ENCODE measurements around the gene WDR82.
"Not testable (repeated sequence)": the region's sequence is repeated elsewhere in the genome, so short reads cannot be mapped to it uniquely, and the experiment has no call there.

Gene WDR82

DNA sequence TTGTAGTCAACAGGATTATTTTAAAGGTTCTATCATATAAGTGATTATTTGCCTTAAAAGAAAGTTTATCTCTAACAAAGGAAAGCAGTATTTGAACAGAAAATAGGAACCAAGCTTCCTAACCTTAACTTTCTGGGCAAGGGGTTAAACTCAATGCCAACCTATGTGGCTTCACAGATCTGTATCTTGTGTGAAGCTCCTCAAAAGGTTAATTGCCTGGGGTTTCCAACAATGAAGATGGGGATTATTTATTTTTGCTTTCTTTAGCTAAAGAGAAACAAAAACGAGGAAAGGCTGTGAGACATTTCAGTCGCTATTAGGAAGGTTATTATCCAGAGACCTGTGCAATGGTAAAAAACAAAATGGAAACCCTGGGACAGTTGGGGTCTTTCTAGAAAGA, 1.1 kb upstream of the WDR82 start:
- DNase-seq (ENCODE audit: low read depth): no peak
- no peak for TF ChIP-seq CTCF (IDR thresholded peaks at IDR 0.05; ENCODE audit: low read length, missing control alignments)
- peak overlapping the region; percentile 95 for H3K4me3 ChIP-seq (replicated peaks; ENCODE audit: low read depth, low read length)

DNA sequence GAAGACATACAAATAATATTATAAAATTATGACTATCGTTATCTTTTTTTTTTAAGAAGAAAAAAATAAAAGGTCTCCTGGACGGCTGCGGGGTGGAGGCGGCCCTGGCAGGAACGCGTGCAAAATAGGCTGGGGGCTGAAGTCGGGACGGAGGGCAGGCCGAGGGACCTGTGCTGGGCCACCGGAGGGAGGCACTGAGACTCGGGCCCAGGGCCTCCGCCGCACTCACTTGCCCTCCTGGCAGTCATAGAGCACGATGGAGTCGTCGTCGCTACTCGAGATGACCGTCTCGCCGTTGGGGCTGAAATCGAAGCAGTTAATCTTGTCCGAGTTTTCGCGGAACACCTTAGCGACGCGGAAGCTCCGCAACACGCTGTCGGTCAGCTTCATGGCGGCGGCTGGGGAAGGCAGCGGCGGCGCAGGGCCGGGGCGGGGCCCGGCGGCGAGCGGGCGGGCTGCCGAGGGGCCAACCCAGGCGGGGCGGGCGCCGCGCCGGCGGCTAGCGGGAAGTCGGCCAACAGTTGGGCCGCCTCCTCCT, 408 bp downstream of the WDR82 start:
- peak; percentile 40 for TF ChIP-seq CTCF (IDR thresholded peaks at IDR 0.05; ENCODE audit: low read length, missing control alignments)
- peak overlapping the region; percentile 95 for H3K4me3 ChIP-seq (replicated peaks; ENCODE audit: low read depth, low read length)
- DNase-seq (ENCODE audit: low read depth): peak; percentile 46

DNA sequence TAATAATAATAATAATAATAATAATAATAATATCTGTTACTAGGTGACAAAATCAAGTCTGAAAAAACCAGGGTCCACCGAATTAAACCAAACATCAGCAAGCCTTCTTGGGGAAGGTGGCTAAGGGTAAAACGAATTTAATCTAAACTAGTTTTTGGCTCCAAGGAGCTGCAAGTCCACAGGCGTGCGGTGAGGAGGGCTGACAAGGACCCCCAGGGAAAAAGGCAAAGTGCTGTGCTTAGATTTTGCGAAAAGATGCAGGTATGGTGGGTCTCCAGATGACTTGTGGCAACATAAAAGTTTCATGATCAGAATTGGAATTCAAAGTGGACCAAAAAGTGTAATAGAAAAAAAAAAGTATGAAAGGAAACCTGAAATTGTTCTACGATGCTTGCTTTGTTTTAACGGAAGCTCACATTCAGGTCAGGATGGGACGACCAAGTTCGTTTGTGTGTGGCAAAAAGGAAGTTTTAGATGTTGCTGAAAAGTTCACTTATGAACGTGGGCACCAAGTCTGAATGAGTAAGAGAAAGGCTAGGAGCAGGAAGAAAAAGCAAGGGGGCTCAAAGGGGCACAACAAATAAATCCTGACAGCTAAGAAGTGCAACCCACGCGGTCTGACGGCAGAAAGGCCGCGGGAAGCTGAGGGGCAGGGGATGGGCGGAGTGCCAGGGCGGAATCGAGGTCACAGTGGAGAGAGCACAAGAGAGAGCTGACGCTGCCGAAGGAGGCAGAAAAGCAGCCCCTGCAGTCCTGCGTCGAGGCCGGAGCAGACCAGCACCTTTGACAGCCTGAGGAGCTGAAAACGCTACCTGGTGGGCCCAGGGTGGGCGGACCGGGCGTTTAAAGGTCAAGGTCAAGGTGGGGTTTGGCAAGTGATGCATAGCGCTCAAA, 1.1 kb downstream of the WDR82 start:
- no peak for TF ChIP-seq CTCF (IDR thresholded peaks at IDR 0.05; ENCODE audit: low read length, missing control alignments)
- peak; percentile 74 for DNase-seq (ENCODE audit: low read depth)

DNA sequence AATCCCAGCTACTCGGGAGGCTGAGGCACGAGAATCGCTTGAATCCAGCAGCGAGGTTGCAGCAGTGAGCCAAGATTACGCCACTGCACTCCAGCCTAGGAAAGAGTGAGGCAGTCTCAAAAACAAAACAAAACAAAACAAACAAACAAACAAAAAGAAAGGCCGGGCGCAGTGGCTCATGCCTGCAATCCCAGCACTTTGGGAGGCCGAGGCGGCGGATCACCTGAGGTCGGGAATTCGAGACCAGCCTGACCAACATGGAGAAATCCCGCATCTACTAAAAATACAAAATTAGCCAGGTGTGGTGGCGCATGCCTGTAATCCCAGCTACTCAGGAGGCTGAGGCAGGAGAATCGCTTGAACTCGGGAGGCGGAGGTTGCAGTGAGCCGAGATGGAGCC, 3.7 kb downstream of the WDR82 start:
- DNase-seq (ENCODE audit: low read depth): not testable (repeated sequence)

More for the DNA sequence above, 1.1 kb downstream of the WDR82 start:
- H3K4me3 ChIP-seq (replicated peaks; ENCODE audit: low read depth, low read length): peak overlapping the region; percentile 95

GRCh38 chr3:52272831-52273230, 5.6 kb downstream of the WDR82 start:
- TF ChIP-seq CTCF (IDR thresholded peaks at IDR 0.05; ENCODE audit: low read length, missing control alignments): no peak
- no peak for DNase-seq (ENCODE audit: low read depth)
- H3K4me3 ChIP-seq (replicated peaks; ENCODE audit: low read depth, low read length): no peak overlapping the region

More for the DNA sequence above, 3.7 kb downstream of the WDR82 start:
- not testable (repeated sequence) for H3K4me3 ChIP-seq (replicated peaks; ENCODE audit: low read depth, low read length)

DNA sequence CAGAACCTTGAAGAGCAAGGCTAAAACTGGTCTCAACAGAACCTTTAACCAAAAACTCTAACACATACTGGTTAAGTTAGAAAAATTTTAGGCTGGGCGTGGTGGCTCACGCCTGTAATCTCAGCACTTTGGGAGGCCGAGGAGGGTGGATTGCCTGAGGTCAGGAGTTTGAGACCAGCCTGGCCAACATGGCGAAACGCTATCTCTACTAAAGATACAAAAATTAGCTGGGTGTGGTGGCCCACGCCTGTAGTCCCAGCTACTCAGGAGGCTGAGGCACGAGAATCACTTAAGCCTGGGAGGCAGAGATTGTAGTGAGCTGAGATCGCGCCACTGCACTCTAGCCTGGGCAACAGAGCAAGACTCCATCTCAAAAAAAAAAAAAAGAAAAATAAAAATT, 6.3 kb downstream of the WDR82 start:
- not testable (repeated sequence) for H3K4me3 ChIP-seq (replicated peaks; ENCODE audit: low read depth, low read length); DNase-seq (ENCODE audit: low read depth)

DNA sequence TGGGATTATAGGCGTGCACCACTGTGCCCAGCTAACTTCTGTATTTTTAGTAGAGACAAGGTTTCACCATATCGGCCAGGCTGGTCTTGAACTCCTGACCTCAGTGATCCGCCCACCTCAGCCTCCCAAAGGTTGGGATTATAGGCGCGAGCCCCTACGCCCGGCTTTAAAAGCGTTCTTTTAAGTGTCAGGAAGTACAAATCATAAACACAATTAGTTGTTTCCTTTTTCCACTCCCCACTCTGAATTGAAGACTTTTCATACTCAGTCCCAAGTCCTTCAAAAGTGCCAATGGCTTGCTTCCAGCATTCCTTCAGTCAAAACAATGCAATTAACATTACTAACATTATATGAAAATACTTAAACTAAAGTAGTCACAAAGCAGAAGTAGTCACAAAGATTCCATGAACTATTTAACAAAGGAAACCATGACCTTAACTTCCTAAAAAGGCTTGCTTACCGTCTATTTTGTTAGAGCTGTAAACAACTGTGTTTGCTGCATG, 8.1 kb downstream of the WDR82 start:
- TF ChIP-seq CTCF (IDR thresholded peaks at IDR 0.05; ENCODE audit: low read length, missing control alignments): no peak

DNA sequence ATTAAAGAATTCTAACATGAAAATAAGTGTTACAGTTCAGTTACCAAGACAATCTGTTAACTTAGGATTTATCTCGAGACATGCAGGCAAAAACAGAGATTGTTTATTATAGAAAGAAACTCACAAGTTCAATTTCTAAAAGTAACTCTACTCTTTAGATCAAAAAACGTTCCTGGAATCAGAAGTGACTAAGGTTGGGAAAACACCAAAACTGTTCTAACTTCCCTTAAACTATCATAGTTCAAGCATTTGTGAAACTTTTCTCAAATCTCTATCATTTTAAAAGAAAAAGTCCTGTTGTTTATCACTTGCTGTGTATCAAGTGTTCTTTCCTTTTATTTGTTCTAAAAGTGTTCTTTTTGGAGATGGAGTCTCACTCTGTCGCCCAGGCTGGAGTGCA, 8.7 kb downstream of the WDR82 start:
- no peak for DNase-seq (ENCODE audit: low read depth)
- no peak overlapping the region for H3K4me3 ChIP-seq (replicated peaks; ENCODE audit: low read depth, low read length)

More for the DNA sequence above, 8.1 kb downstream of the WDR82 start:
- no peak for DNase-seq (ENCODE audit: low read depth)
- H3K4me3 ChIP-seq (replicated peaks; ENCODE audit: low read depth, low read length): no peak overlapping the region

More for the DNA sequence above, 8.7 kb downstream of the WDR82 start:
- no peak for TF ChIP-seq CTCF (IDR thresholded peaks at IDR 0.05; ENCODE audit: low read length, missing control alignments)

Measured in fibroblast of pulmonary artery (primary cell).